Putamen (tissue), 1 donor: Measurements from ENCODE around the gene SPAG4.
A peak's percentile ranks its signal among the peaks of the same experiment; 100 is the strongest.

ENCODE experiments used
- DNase-seq: peaks from one replicate; pipeline ENCODE4 v3.0.0-alpha.2; 2016; ENCODE audit warnings: low spot score

SPAG4 gene

GRCh38 chr20:35615667-35616464, at the start of gene SPAG4:
TSS of gene SPAG4 (plus strand) at chr20:35615829. CDS start at chr20:35616004, 175 bp downstream.
- DNase-seq: peak; percentile 92

GRCh38 chr20:35568645-35569044, 47.0 kb upstream of the SPAG4 start:
- no peak for DNase-seq

- no peak for DNase-seq
Observed at GRCh38 chr20:35571555-35571954, 44.1 kb upstream of the SPAG4 start.

GRCh38 chr20:35572838-35573237, 42.8 kb upstream of the SPAG4 start:
- no peak for DNase-seq

GRCh38 chr20:35575958-35576357, 39.7 kb upstream of the SPAG4 start:
- DNase-seq: no peak

- DNase-seq: no peak
Observed at GRCh38 chr20:35576816-35577215, 38.8 kb upstream of the SPAG4 start.

GRCh38 chr20:35578469-35578868, 37.2 kb upstream of the SPAG4 start:
- DNase-seq: no peak

- DNase-seq: no peak
Observed at GRCh38 chr20:35579196-35579595, 36.4 kb upstream of the SPAG4 start.

GRCh38 chr20:35582131-35582530, 33.5 kb upstream of the SPAG4 start:
- no peak for DNase-seq

GRCh38 chr20:35582741-35583404, 32.8 kb upstream of the SPAG4 start:
- DNase-seq: no peak

- DNase-seq: no peak
Observed at GRCh38 chr20:35583636-35584560, 31.7 kb upstream of the SPAG4 start.

GRCh38 chr20:35586751-35587425, 28.7 kb upstream of the SPAG4 start:
- DNase-seq: no peak

- no peak for DNase-seq
Observed at GRCh38 chr20:35587436-35587835, 28.2 kb upstream of the SPAG4 start.

- DNase-seq: no peak
Observed at GRCh38 chr20:35588397-35588796, 27.2 kb upstream of the SPAG4 start.

- no peak for DNase-seq
Observed at GRCh38 chr20:35592339-35592974, 23.2 kb upstream of the SPAG4 start.

- DNase-seq: no peak
Observed at GRCh38 chr20:35595456-35595855, 20.2 kb upstream of the SPAG4 start.

GRCh38 chr20:35595901-35596300, 19.7 kb upstream of the SPAG4 start:
- DNase-seq: no peak

- DNase-seq: no peak
Observed at GRCh38 chr20:35597186-35597585, 18.4 kb upstream of the SPAG4 start.

GRCh38 chr20:35598476-35598875, 17.2 kb upstream of the SPAG4 start:
- peak; percentile 23 for DNase-seq

GRCh38 chr20:35598899-35599775, 16.5 kb upstream of the SPAG4 start:
- DNase-seq: no peak
